PC-9 (cell line): ENCODE data around the gene ASIC3. TPM values are rescaled to one million over a fixed set of nuclear protein-coding genes. Genes with fewer than 3 reads are reported as not detected.

ENCODE experiments used
- BruUV-seq: library from RNA; stranded (reverse); fragments of 400-500 nt; replicated peaks from 2 replicates; lab custom pipeline; 2021; lab: Mats Ljungman, UMichigan
- CTCF ChIA-PET: fragments of 300-600 bp; sonication (Branson Sonifier 250); formaldehyde crosslinking; loops from one replicate; lab custom pipeline; 2022; ENCODE audit warnings: antibody characterized with exemption; lab: Charles Lee
- POLR2A ChIA-PET: fragments of 300-600 bp; sonication (Branson Sonifier 250); formaldehyde crosslinking; loops from one replicate; lab custom pipeline; 2022; ENCODE audit warnings: antibody characterized with exemption; ENCODE audit not compliant: unreplicated experiment; lab: Charles Lee
- DNase-seq, 2 experiments: peaks; one replicate each; pipeline versions ENCODE4 v3.0.0 to v3.0.0-alpha.2; 2015 to 2022; ENCODE audit warnings: mixed read lengths in 1 of 2
- H2AFZ ChIP-seq: fragments of 200-600 bp; sonication (generic); 2 replicates; pipeline ENCODE4 v1.8.1; 2017; ENCODE audit warnings: antibody characterized with exemption
- H3F3A ChIP-seq: fragments of 200-600 bp; sonication (generic); 2 replicates; pipeline ENCODE4 v1.8.1; 2017; ENCODE audit warnings: antibody characterized with exemption, mild to moderate bottlenecking, low read depth; ENCODE audit not compliant: insufficient read depth
- H3K27ac ChIP-seq: fragments of 200-600 bp; sonication (generic); 2 replicates; pipeline ENCODE4 v1.6.1; 2016; ENCODE audit warnings: mixed run types
- H3K27me3 ChIP-seq: fragments of 200-600 bp; sonication (generic); 2 replicates; pipeline ENCODE4 v1.6.1; 2016; ENCODE audit warnings: low read depth, mixed run types; ENCODE audit not compliant: insufficient read depth
- H3K36me3 ChIP-seq: fragments of 200-600 bp; sonication (generic); 2 replicates; pipeline ENCODE4 v1.6.1; 2016; ENCODE audit warnings: low read depth, mixed run types
- H3K4me1 ChIP-seq: fragments of 200-600 bp; sonication (generic); replicated peaks from 2 replicates; pipeline ENCODE4 v1.6.1; 2016; ENCODE audit warnings: mixed run types; ENCODE audit not compliant: insufficient read depth
- H3K4me2 ChIP-seq: fragments of 200-600 bp; sonication (generic); 2 replicates; pipeline ENCODE4 v1.6.1; 2017; ENCODE audit warnings: mixed run types
- H3K4me3 ChIP-seq: fragments of 200-600 bp; sonication (generic); 2 replicates; pipeline ENCODE4 v1.6.1; 2016; ENCODE audit warnings: mixed run types
- H3K79me2 ChIP-seq: fragments of 200-600 bp; sonication (generic); 2 replicates; pipeline ENCODE4 v1.6.1; 2017; ENCODE audit warnings: low read depth, mixed run types
- H3K9me2 ChIP-seq: fragments of 200-600 bp; sonication (generic); 2 replicates; pipeline ENCODE4 v1.8.1; 2017; ENCODE audit warnings: mild to moderate bottlenecking; ENCODE audit not compliant: insufficient read depth
- H3K9me3 ChIP-seq: fragments of 200-600 bp; sonication (generic); 2 replicates; pipeline ENCODE4 v1.8.1; 2016; ENCODE audit warnings: low read depth; ENCODE audit not compliant: insufficient read depth
- H4K20me1 ChIP-seq: fragments of 200-600 bp; sonication (generic); 2 replicates; pipeline ENCODE4 v1.8.1; 2017; ENCODE audit not compliant: insufficient read depth
- CTCF ChIP-seq: fragments of 200-600 bp; sonication (generic); conservative IDR thresholded peaks from 2 replicates; pipeline ENCODE4 v1.6.1; 2017; ENCODE audit warnings: mixed run types, antibody characterized with exemption, mild to moderate bottlenecking, moderate library complexity
- EZH2 ChIP-seq: fragments of 200-600 bp; sonication (generic); IDR thresholded peaks from 2 replicates; pipeline ENCODE4 v1.8.0; 2017; ENCODE audit warnings: antibody characterized with exemption, low read depth
- intact Hi-C: fragments of 100-400 bp; cut with micrococcal nuclease; formaldehyde crosslinking; loops from one replicate; pipeline ENCODE4 v1.10.0; 2022; ENCODE audit not compliant: unreplicated experiment
- total RNA-seq: library from RNA; stranded (reverse); gene quantifications from 2 replicates; pipeline ENCODE4 v1.2.3, GENCODE V29; 2021

ASIC3 gene
- total RNA-seq, 1 experiment from 2014 or later, result 10.5 TPM

GRCh38 chr7:151070574-151070960 is 22.2 kb downstream of the ASIC3 start:
- BruUV-seq, result no TSS peak
- no peaks in the 10 kb centered on the region for H3K27me3 ChIP-seq
- peaks cover 6% of the 10 kb centered on the region; the same call in 1 of the 2 replicates for H3F3A ChIP-seq
- H2AFZ ChIP-seq, result no peak overlapping the region
- intact Hi-C loops, result no loop called here
- H3K9me3 ChIP-seq, result no peaks in the 10 kb centered on the region
- peaks cover 24% of the 10 kb centered on the region for H3K36me3 ChIP-seq
- H4K20me1 ChIP-seq, result peaks cover 4% of the 10 kb centered on the region
- H3K9me2 ChIP-seq, result no peaks in the 10 kb centered on the region
- ChIA-PET POLR2A (no interaction called here), CTCF (no interaction called here)
- no peak overlapping the region for H3K4me2 ChIP-seq
- no peaks in the 10 kb centered on the region for H3K4me1 ChIP-seq
- H3K79me2 ChIP-seq, result no peaks in the 10 kb centered on the region
- no peak overlapping the region for H3K4me3 ChIP-seq
- no peak overlapping the region for H3K27ac ChIP-seq
- TF ChIP-seq EZH2 (no peak), CTCF (no peak)
- no peak for DNase-seq

DNA sequence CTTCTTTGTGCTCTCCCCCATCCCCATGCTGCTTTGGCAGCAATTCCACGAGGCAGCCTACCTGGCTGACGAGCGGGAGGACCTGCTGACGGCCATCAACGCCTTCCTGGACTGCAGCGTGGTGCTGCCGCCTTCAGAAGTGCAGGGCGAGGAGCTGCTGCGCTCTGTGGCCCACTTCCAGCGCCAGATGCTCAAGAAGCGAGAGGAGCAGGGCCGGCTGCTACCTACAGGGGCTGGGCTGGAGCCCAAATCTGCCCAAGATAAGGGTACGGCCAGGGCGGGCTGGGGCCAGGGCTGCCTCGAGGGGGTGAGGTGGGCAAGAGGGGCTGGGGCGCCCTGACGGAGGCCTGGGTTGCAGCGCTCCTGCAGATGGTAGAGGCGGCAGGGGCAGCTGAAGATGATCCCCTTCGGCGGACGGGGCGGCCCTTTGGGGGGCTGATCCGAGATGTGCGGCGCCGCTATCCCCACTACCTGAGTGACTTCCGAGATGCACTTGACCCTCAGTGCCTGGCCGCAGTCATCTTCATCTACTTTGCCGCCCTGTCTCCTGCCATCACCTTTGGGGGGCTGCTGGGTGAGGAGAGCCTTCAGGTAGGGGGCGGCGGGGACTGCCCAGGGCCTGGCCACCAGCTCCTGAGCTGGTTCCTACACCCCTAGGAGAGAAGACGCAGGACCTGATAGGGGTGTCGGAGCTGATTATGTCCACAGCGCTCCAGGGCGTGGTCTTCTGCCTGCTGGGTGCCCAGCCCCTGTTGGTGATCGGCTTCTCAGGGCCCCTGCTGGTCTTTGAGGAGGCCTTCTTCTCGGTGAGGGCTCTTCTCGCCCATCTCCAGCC is 22.9 kb downstream of the ASIC3 start:
- no peak overlapping the region for H3K27ac ChIP-seq
- no peak overlapping the region for H3K4me2 ChIP-seq
- peaks cover 24% of the 10 kb centered on the region for H3K36me3 ChIP-seq
- no peaks in the 10 kb centered on the region for H3K9me3 ChIP-seq
- H2AFZ ChIP-seq, result no peak overlapping the region
- H3K79me2 ChIP-seq, result no peaks in the 10 kb centered on the region
- H3K4me1 ChIP-seq, result no peaks in the 10 kb centered on the region
- intact Hi-C loops, result no loop called here
- ChIA-PET POLR2A (no interaction called here), CTCF (no interaction called here)
- no peak for DNase-seq
- H3K27me3 ChIP-seq, result no peaks in the 10 kb centered on the region
- H4K20me1 ChIP-seq, result no peaks in the 10 kb centered on the region; the same call in 1 of the 2 replicates
- H3K4me3 ChIP-seq, result no peak overlapping the region
- no TSS peak for BruUV-seq
- no peak for TF ChIP-seq EZH2
- TF ChIP-seq CTCF, result no peak
- no peaks in the 10 kb centered on the region for H3K9me2 ChIP-seq
- peaks cover 13% of the 10 kb centered on the region for H3F3A ChIP-seq

DNA sequence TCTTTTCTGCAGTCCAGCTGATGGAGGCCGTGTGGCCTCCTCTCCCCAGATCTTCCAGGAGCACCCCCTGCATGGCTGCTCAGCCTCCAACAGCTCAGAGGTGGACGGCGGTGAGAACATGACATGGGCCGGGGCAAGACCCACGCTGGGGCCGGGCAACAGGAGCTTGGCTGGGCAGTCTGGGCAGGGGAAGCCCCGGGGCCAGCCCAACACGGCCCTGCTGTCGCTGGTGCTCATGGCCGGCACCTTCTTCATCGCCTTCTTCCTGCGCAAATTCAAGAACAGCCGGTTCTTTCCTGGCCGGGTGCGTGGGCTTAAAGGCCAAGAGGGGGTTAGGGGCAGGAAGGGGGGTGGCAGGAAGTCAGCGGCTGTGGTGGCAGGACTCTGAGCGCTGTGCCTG is 25.7 kb downstream of the ASIC3 start:
- no TSS peak for BruUV-seq
- H3K4me2 ChIP-seq, result no peak overlapping the region
- H3K27ac ChIP-seq, result no peak overlapping the region
- ChIA-PET CTCF (no interaction called here), POLR2A (no interaction called here)
- H3K4me3 ChIP-seq, result no peak overlapping the region
- no peaks in the 10 kb centered on the region for H3K9me2 ChIP-seq
- no peak overlapping the region for H2AFZ ChIP-seq
- H4K20me1 ChIP-seq, result peaks cover 2% of the 10 kb centered on the region; the same call in 1 of the 2 replicates
- H3K79me2 ChIP-seq, result peaks cover 5% of the 10 kb centered on the region
- no peaks in the 10 kb centered on the region for H3K4me1 ChIP-seq
- DNase-seq, result no peak
- TF ChIP-seq CTCF (no peak), EZH2 (no peak)
- H3K36me3 ChIP-seq, result peaks cover 11% of the 10 kb centered on the region
- intact Hi-C loops, result no loop called here
- no peaks in the 10 kb centered on the region for H3K9me3 ChIP-seq
- peaks cover 37% of the 10 kb centered on the region for H3F3A ChIP-seq
- no peaks in the 10 kb centered on the region for H3K27me3 ChIP-seq
